ENCODE measurements around the gene SLC30A4.
"Not testable (repeated sequence)": the region's sequence is repeated elsewhere in the genome, so short reads cannot be mapped to it uniquely, and the experiment has no call there.

SLC30A4 gene

GRCh38 chr15:45510758-45511280 is 11.7 kb downstream of the SLC30A4 start:
- DNase-seq: no peak

- DNase-seq: not testable (repeated sequence)
Measured at GRCh38 chr15:45507143-45507542, 15.4 kb downstream of the SLC30A4 start.

GRCh38 chr15:45499426-45499825 is 23.1 kb downstream of the SLC30A4 start:
- no peak for DNase-seq

GRCh38 chr15:45498701-45499100 is 23.9 kb downstream of the SLC30A4 start:
- no peak for DNase-seq

GRCh38 chr15:45497261-45497660 is 25.3 kb downstream of the SLC30A4 start:
- no peak for DNase-seq

- no peak for DNase-seq
Measured at GRCh38 chr15:45496658-45497057, 25.9 kb downstream of the SLC30A4 start.

- DNase-seq: no peak
Measured at GRCh38 chr15:45495588-45495987, 27.0 kb downstream of the SLC30A4 start.

- DNase-seq: no peak
Measured at GRCh38 chr15:45489690-45490238, 32.8 kb downstream of the SLC30A4 start.

GRCh38 chr15:45486317-45486716 is 36.2 kb downstream of the SLC30A4 start:
- DNase-seq: peak in 1 of 58 donors; percentile 23

GRCh38 chr15:45481135-45481534 is 41.4 kb downstream of the SLC30A4 start:
- DNase-seq: no peak

- DNase-seq: no peak
Measured at GRCh38 chr15:45476410-45476809, 46.1 kb downstream of the SLC30A4 start.

- no peak for DNase-seq
Measured at GRCh38 chr15:45474799-45475198, 47.8 kb downstream of the SLC30A4 start.

GRCh38 chr15:45473068-45473467 is 49.5 kb downstream of the SLC30A4 start:
- DNase-seq: no peak

GRCh38 chr15:45471151-45471550 is 51.4 kb downstream of the SLC30A4 start:
- DNase-seq: no peak

GRCh38 chr15:45469441-45469840 is 53.1 kb downstream of the SLC30A4 start:
- no peak for DNase-seq

- DNase-seq: no peak
Measured at GRCh38 chr15:45469027-45469426, 53.5 kb downstream of the SLC30A4 start.

- peak in 7 of 58 donors; percentile 22 to 51 (median 33) for DNase-seq
Measured at GRCh38 chr15:45468294-45468693, 54.3 kb downstream of the SLC30A4 start.

- DNase-seq: peak in 46 of 58 donors; percentile 2 to 79 (median 38)
Measured at GRCh38 chr15:45458746-45459403, 63.7 kb downstream of the SLC30A4 start.

- peak in 49 of 58 donors; percentile 4 to 80 (median 46) for DNase-seq
Measured at GRCh38 chr15:45457641-45458539, 64.7 kb downstream of the SLC30A4 start.

- DNase-seq: no peak
Measured at GRCh38 chr15:45457220-45457619, 65.3 kb downstream of the SLC30A4 start.

- peak in 12 of 58 donors; percentile 4 to 39 (median 22) for DNase-seq
Measured at GRCh38 chr15:45456212-45457106, 66.1 kb downstream of the SLC30A4 start.
